ENCODE results near the gene LSM10.

The LSM10 gene

GRCh38 chr1:36385410-36386264 lies 12.1 kb downstream of the LSM10 start, which contains the start of gene STK40:
Gene STK40 (minus strand): TSS chr1:36385924. CDS start chr1:36361332, 24,592 bp downstream.
- H2AFZ ChIP-seq (ENCODE audit: low read depth, low read length), result peak within 1 kb of the TSS; percentile 54
- H3K27me3 ChIP-seq (ENCODE audit: insufficient read depth, low read length), result no peaks in the 10 kb centered on the region

DNA sequence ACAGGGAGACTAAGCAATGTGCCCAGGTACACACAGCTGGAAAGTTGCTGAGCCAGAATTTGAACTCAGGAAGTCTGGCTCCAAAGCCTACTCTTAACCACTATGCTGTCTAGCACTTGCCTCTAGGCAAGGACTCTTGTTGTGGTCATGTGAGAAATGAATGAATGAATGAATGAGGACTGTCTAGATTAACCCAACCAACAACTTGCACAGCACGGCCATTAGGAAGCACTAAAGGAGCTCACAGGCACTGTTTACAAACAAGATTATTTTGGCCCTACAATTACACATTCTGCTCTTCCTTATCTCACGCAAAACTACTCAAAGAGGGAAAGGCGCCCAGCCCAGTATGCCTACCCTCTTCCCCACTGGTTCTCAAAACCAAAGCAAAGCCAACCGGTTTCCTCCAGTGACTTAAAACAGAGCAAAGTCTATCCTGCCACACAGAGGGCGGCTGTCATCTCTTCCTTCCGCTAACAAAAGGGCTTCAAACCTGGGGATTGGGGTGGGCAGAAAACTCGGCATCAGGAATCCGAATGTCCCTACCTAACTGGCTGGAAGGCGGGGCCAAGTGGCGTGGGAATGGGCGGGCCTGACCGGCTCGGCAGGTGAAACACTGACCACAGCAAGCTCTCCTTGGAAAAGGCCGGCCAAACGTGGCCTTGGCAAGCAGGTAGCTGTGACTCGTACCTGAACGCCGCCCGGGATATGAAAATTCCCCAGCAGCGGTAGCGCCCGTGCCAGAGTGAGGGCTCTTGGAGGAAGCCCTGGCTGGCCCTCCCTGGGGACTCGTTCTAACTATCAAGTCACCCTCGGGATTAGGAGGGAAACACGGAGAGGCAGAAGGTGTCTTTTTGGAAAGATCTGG lies 12.9 kb downstream of the LSM10 start:
- Histone ChIP-seq H2AFZ (ENCODE audit: low read depth, low read length) (no peak overlapping the region), H3K4me3 (ENCODE audit: low read length) (peak overlapping the region; percentile 92), H3K4me1 (ENCODE audit: insufficient read depth, low read length) (peaks cover 28% of the 10 kb centered on the region), H3K36me3 (ENCODE audit: insufficient read depth, low read length) (no peaks in the 10 kb centered on the region), H3K27me3 (ENCODE audit: insufficient read depth, low read length) (no peaks in the 10 kb centered on the region), H3K9me3 (ENCODE audit: low read length) (no peaks in the 10 kb centered on the region)

More at GRCh38 chr1:36385410-36386264, 12.1 kb downstream of the LSM10 start, which contains the start of gene STK40:
- H3K36me3 ChIP-seq (ENCODE audit: insufficient read depth, low read length), result peaks cover 3% of the 10 kb centered on the region
- H3K4me3 ChIP-seq (ENCODE audit: low read length), result peak within 1 kb of the TSS; percentile 92
- H3K9me3 ChIP-seq (ENCODE audit: low read length), result no peaks in the 10 kb centered on the region
- H3K4me1 ChIP-seq (ENCODE audit: insufficient read depth, low read length), result peaks cover 28% of the 10 kb centered on the region

GRCh38 chr1:36383240-36383639 lies 14.5 kb downstream of the LSM10 start:
- Histone ChIP-seq H2AFZ (ENCODE audit: low read depth, low read length) (no peak overlapping the region), H3K4me1 (ENCODE audit: insufficient read depth, low read length) (peaks cover 28% of the 10 kb centered on the region), H3K36me3 (ENCODE audit: insufficient read depth, low read length) (peaks cover 4% of the 10 kb centered on the region), H3K9me3 (ENCODE audit: low read length) (no peaks in the 10 kb centered on the region), H3K27me3 (ENCODE audit: insufficient read depth, low read length) (no peaks in the 10 kb centered on the region), H3K4me3 (ENCODE audit: low read length) (no peak overlapping the region)

DNA sequence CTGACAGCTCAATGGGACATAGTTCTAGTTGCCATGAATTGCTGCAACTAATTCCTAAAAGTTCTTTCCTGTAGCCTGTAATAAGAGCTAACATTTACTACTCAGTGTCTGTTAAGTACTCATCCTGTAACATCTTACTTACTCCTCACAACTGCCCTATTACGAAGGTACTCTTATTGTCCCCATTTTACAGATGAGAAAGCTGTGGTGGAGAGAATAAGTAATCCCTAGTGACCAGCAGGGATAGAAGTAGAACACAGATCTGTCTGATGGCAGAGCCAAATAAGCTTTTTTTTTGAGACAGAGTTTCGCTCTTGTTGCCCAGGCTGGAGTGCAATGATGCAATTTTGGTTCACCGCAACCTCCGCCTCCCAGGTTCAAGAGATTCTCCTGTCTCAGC lies 15.0 kb downstream of the LSM10 start:
- Histone ChIP-seq H3K4me1 (ENCODE audit: insufficient read depth, low read length) (peaks cover 25% of the 10 kb centered on the region), H3K36me3 (ENCODE audit: insufficient read depth, low read length) (peaks cover 4% of the 10 kb centered on the region), H3K9me3 (ENCODE audit: low read length) (no peaks in the 10 kb centered on the region), H3K4me3 (ENCODE audit: low read length) (no peak overlapping the region), H2AFZ (ENCODE audit: low read depth, low read length) (no peak overlapping the region), H3K27me3 (ENCODE audit: insufficient read depth, low read length) (no peaks in the 10 kb centered on the region)

- Histone ChIP-seq H3K36me3 (ENCODE audit: insufficient read depth, low read length) (peaks cover 6% of the 10 kb centered on the region), H3K4me1 (ENCODE audit: insufficient read depth, low read length) (peaks cover 20% of the 10 kb centered on the region), H3K9me3 (ENCODE audit: low read length) (no peaks in the 10 kb centered on the region), H3K27me3 (ENCODE audit: insufficient read depth, low read length) (no peaks in the 10 kb centered on the region), H3K4me3 (ENCODE audit: low read length) (no peak overlapping the region), H2AFZ (ENCODE audit: low read depth, low read length) (no peak overlapping the region)
These were observed 15.5 kb downstream of the LSM10 start for GRCh38 chr1:36382231-36382630.

- no peak overlapping the region for H2AFZ ChIP-seq (ENCODE audit: low read depth, low read length)
- peaks cover 6% of the 10 kb centered on the region for H3K36me3 ChIP-seq (ENCODE audit: insufficient read depth, low read length)
- H3K27me3 ChIP-seq (ENCODE audit: insufficient read depth, low read length), result no peaks in the 10 kb centered on the region
- peaks cover 12% of the 10 kb centered on the region for H3K4me1 ChIP-seq (ENCODE audit: insufficient read depth, low read length)
- H3K4me3 ChIP-seq (ENCODE audit: low read length), result no peak overlapping the region
- H3K9me3 ChIP-seq (ENCODE audit: low read length), result no peaks in the 10 kb centered on the region
These were observed 16.3 kb downstream of the LSM10 start for GRCh38 chr1:36381405-36381804.

- Histone ChIP-seq H2AFZ (ENCODE audit: low read depth, low read length) (no peak overlapping the region), H3K4me3 (ENCODE audit: low read length) (no peak overlapping the region)
These were observed 16.9 kb downstream of the LSM10 start for GRCh38 chr1:36380782-36381181.

DNA sequence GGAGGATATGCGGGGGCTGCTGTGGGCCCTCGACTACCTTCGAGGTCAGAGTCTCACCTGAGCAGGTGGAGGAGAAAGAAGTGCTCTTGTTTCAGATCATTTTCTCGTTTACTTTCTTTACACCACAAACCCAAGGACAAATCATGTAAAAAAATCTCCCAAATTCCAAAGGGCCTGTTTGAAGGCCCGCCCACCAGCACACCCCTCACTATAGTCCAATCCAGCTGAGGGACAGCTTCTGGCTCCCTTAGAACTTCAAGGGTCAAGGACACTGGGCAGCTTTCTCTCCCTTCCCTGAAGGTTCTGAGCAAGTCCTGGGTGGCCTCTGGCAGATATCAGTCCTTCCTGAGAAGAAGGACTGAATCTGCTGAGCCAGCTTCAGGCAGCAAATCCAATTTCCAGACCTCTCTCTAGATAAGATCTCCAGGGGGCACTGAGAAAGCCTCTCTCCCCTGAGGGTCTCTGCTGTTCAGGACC lies 17.5 kb downstream of the LSM10 start:
- no peak overlapping the region for H2AFZ ChIP-seq (ENCODE audit: low read depth, low read length)
- peaks cover 11% of the 10 kb centered on the region for H3K4me1 ChIP-seq (ENCODE audit: insufficient read depth, low read length)
- no peak overlapping the region for H3K4me3 ChIP-seq (ENCODE audit: low read length)
- H3K36me3 ChIP-seq (ENCODE audit: insufficient read depth, low read length), result peaks cover 11% of the 10 kb centered on the region
- H3K27me3 ChIP-seq (ENCODE audit: insufficient read depth, low read length), result no peaks in the 10 kb centered on the region
- no peaks in the 10 kb centered on the region for H3K9me3 ChIP-seq (ENCODE audit: low read length)

More at GRCh38 chr1:36380782-36381181, 16.9 kb downstream of the LSM10 start:
- Histone ChIP-seq H3K27me3 (ENCODE audit: insufficient read depth, low read length) (no peaks in the 10 kb centered on the region), H3K4me1 (ENCODE audit: insufficient read depth, low read length) (peaks cover 11% of the 10 kb centered on the region), H3K9me3 (ENCODE audit: low read length) (no peaks in the 10 kb centered on the region), H3K36me3 (ENCODE audit: insufficient read depth, low read length) (peaks cover 11% of the 10 kb centered on the region)

- Histone ChIP-seq H3K4me1 (ENCODE audit: insufficient read depth, low read length) (peaks cover 22% of the 10 kb centered on the region), H3K9me3 (ENCODE audit: low read length) (no peaks in the 10 kb centered on the region), H3K4me3 (ENCODE audit: low read length) (no peak overlapping the region), H3K27me3 (ENCODE audit: insufficient read depth, low read length) (no peaks in the 10 kb centered on the region), H3K36me3 (ENCODE audit: insufficient read depth, low read length) (peaks cover 11% of the 10 kb centered on the region), H2AFZ (ENCODE audit: low read depth, low read length) (no peak overlapping the region)
These were observed 19.8 kb downstream of the LSM10 start for GRCh38 chr1:36377791-36378492.

GRCh38 chr1:36372617-36373016 lies 25.1 kb downstream of the LSM10 start:
- Histone ChIP-seq H3K27me3 (ENCODE audit: insufficient read depth, low read length) (no peaks in the 10 kb centered on the region), H2AFZ (ENCODE audit: low read depth, low read length) (no peak overlapping the region), H3K4me1 (ENCODE audit: insufficient read depth, low read length) (peaks cover 30% of the 10 kb centered on the region), H3K36me3 (ENCODE audit: insufficient read depth, low read length) (peaks cover 8% of the 10 kb centered on the region), H3K9me3 (ENCODE audit: low read length) (no peaks in the 10 kb centered on the region), H3K4me3 (ENCODE audit: low read length) (no peak overlapping the region)

DNA sequence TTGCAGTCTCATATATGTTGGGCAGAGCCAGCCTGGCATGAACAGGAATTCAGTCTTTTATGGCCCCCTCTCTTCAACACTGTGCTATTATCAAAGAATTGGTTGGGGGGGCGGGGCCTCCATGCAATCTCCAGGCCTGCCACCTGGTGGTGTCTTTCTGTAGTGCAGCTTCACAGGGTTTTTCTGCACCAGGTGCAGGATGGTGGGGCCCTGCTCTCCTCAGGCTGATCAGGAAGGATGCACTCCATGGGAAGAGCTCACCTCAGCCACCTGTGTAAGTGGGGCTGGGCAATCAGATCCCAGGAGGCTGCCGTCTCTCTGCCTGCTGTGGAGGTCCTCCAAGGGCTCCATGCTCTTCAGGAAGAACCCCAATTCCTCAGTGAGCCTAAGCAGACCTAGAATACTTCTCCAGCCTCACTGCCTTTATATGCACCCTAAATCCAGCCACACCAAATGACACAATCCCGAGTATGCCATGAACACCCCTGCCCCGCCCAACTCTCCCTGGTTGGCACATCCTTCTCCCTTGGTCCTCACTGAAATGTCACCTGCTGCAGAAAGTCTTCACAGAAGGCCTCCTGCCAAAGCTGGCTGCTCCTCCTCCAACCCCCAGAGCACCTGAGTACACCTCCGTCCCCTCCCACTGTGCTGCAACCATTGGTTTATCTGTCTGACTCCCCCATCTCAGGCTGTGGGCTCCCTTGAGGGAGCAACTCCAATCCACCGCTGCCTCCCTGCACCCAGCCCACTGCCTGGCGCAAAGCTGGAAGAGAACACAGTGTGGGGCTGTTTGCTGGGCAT lies 28.4 kb downstream of the LSM10 start:
- no peaks in the 10 kb centered on the region for H3K27me3 ChIP-seq (ENCODE audit: insufficient read depth, low read length)
- no peak overlapping the region for H3K4me3 ChIP-seq (ENCODE audit: low read length)
- H3K9me3 ChIP-seq (ENCODE audit: low read length), result no peaks in the 10 kb centered on the region
- peaks cover 29% of the 10 kb centered on the region for H3K4me1 ChIP-seq (ENCODE audit: insufficient read depth, low read length)
- no peak overlapping the region for H2AFZ ChIP-seq (ENCODE audit: low read depth, low read length)
- peaks cover 5% of the 10 kb centered on the region for H3K36me3 ChIP-seq (ENCODE audit: insufficient read depth, low read length)

DNA sequence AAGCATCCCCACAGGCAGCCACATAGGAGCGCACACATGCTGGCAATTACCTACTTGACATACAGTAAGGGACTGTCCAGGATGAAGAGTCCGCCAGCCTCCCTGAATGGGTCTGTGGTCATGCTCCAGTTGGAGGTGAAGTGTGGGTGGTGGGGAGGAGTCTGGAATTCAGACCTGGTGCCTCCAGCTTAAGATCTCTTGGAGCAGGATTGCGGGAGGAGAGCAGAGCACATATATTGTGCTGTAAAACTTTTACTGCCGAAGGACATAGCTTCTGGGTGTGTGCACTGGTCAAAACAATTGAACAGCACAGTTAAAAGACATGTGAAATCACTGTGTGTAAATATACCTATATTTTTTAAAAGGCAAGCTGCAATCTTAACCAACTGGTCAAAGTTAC lies 29.9 kb downstream of the LSM10 start:
- H2AFZ ChIP-seq (ENCODE audit: low read depth, low read length), result no peak overlapping the region
- no peaks in the 10 kb centered on the region for H3K9me3 ChIP-seq (ENCODE audit: low read length)
- H3K27me3 ChIP-seq (ENCODE audit: insufficient read depth, low read length), result no peaks in the 10 kb centered on the region
- H3K4me3 ChIP-seq (ENCODE audit: low read length), result no peak overlapping the region
- H3K4me1 ChIP-seq (ENCODE audit: insufficient read depth, low read length), result peaks cover 14% of the 10 kb centered on the region
- H3K36me3 ChIP-seq (ENCODE audit: insufficient read depth, low read length), result peaks cover 5% of the 10 kb centered on the region

Measured in neuron (in vitro differentiated cells).